AG04449 (cell line): ENCODE data around the gene PIGW.

Experiments used
- CTCF ChIA-PET: fragments of 350-600 bp; formaldehyde crosslinking; extraction: SDS; loops from one replicate; lab custom pipeline; 2021; ENCODE audit warnings: antibody characterized with exemption; lab: Yijun Ruan, JAX
- POLR2A ChIA-PET: fragments of 400-600, 350-600 bp; formaldehyde crosslinking; extraction: SDS; loops from one replicate; lab custom pipeline; 2020; ENCODE audit warnings: antibody characterized with exemption, inconsistent platforms; lab: Yijun Ruan, JAX
- DNase-seq: peaks from one replicate; pipeline ENCODE4 v3.0.0-alpha.2; 2010; ENCODE audit warnings: low read depth, low spot score
- H3K4me3 ChIP-seq: 2 replicates; pipeline ENCODE4 v1.5.1; 2011; ENCODE audit warnings: low read depth, mild to moderate bottlenecking, control low read depth, low read length
- TF ChIP-seq, protein P1 (sequence below): IDR thresholded peaks from one replicate; pipeline ENCODE4 v1.5.1; 2011; ENCODE audit warnings: mild to moderate bottlenecking, moderate library complexity, low read length, control low read depth, inconsistent platforms; ENCODE audit not compliant: insufficient read depth; ENCODE audit errors: missing control alignments

The PIGW gene

DNA sequence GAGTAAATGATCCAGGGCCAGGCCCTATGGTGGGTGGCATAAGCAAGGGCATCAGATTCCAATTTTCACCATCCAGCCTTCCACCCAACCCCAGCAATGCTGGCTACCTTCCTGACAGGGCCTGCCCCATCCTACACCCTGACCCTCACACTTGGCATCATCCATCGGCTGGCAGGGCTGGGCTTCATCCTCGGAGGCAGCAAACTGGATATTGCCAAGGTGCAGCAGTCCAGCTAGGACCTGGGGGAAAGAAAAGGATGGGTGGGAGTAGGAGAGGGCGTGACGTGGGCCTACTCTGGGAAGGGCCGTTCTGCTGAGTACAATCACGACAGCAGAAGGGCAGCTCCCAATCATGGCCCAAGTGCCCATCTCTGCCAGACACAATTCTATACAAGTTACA is 23.6 kb upstream of the PIGW start:
- CTCF ChIA-PET = no interaction called here
- POLR2A ChIA-PET = no interaction called here
- DNase-seq = no peak
- TF ChIP-seq, protein P1, sequence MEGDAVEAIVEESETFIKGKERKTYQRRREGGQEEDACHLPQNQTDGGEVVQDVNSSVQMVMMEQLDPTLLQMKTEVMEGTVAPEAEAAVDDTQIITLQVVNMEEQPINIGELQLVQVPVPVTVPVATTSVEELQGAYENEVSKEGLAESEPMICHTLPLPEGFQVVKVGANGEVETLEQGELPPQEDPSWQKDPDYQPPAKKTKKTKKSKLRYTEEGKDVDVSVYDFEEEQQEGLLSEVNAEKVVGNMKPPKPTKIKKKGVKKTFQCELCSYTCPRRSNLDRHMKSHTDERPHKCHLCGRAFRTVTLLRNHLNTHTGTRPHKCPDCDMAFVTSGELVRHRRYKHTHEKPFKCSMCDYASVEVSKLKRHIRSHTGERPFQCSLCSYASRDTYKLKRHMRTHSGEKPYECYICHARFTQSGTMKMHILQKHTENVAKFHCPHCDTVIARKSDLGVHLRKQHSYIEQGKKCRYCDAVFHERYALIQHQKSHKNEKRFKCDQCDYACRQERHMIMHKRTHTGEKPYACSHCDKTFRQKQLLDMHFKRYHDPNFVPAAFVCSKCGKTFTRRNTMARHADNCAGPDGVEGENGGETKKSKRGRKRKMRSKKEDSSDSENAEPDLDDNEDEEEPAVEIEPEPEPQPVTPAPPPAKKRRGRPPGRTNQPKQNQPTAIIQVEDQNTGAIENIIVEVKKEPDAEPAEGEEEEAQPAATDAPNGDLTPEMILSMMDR = no peak
- no peak overlapping the region for H3K4me3 ChIP-seq

DNA sequence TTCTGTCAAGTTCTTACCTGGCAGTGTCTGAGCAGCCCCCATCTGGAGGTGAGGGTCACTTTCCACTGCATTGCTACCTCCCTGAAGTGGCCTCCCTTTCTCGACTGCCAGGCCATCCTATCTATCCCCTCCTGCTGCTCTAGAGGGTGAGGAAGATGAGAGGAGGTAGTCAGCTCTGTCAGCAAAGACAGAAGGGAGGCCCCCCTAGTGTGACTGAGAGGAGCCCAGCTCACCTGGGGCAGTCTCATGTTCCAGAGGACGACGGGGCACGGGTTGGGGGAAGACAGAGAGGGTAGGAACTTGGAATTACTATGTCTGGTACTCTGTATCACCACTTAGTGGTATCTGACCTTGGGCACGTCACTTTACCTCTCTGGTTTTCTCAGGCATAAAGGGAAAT is 22.1 kb upstream of the PIGW start:
- no peak for DNase-seq
- POLR2A ChIA-PET = no interaction called here
- CTCF ChIA-PET = no interaction called here

DNA sequence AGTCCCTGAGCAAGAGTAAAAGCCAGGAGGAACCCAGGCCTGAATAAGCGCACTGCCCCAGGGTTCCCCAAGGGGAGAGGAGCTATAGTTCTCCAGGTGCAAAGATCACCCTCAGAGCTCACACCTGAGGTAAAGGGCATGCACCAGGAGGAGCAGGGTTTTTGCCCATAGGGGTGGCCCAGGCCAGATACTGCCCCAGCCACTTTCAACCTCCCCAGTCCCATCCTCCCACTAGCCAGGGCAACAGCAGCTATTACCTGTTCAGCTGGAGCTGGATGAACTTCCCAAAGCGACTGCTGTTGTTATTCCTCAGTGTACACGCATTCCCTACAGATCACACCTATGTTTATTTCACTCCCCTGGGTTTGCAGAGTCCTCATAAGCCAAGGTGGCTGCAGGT is 19.9 kb upstream of the PIGW start:
- POLR2A ChIA-PET = interaction anchor here (1.4 kb wide), 1 partner anchor 9 kb away, joined by 4 read pairs; no protein-coding TSS in a partner anchor
- H3K4me3 ChIP-seq = no peak overlapping the region
- TF ChIP-seq, protein P1 = no peak
- CTCF ChIA-PET = interaction anchor here (0.7 kb wide), 1 partner anchor 11 kb away, joined by 3 read pairs; no protein-coding TSS in a partner anchor
- no peak for DNase-seq

More for the DNA sequence above, 22.1 kb upstream of the PIGW start:
- no peak overlapping the region for H3K4me3 ChIP-seq
- TF ChIP-seq, protein P1 = no peak

DNA sequence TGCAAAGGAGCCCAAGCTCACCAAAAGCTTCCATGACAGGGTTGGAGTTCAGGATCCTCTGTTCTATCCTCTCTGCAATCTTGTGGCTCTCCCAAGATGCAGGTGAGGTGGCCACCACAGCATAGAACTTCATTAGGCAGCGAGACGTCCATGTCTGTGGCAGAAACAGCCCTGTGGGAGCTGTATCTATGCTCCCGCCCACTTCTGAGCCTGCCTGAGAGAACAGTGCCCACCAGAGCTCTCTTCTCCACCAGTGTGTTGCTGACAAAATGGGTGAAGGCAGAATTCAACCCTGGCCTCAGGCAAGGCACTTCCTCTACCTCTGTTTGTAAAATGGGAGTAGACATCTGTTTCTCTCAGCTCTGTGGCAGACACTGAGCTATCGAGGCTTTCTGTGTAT is 18.9 kb upstream of the PIGW start:
- ChIA-PET POLR2A (no interaction called here), CTCF (interaction anchor here (1.3 kb wide), 1 partner anchor 9 kb away, joined by 3 read pairs; no protein-coding TSS in a partner anchor)
- DNase-seq = no peak
- H3K4me3 ChIP-seq = no peak overlapping the region
- TF ChIP-seq, protein P1 = no peak

DNA sequence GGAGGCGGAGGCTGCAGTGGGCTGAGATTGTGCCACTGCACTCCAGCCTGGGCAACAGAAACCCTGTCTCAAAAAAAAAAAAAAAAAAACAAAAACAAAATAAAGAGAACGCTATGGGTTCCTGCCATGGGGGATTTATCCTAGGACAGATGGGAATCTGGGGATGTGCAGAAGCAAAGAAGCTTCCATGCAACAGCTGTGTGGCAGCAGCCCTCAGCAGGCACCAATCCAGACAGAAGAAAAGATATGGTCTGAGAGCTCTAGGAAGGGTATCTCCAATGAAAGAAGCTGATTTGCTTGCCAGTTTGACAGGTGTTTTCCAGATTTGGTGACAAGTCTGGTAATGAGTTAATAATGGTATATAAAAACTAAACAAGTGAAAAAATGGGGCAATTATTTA is 11.7 kb upstream of the PIGW start:
- TF ChIP-seq, protein P1 = no peak
- ChIA-PET CTCF (interaction anchor here (0.6 to 2.5 kb wide), 3 partner anchors 9 to 72 kb away, joined by 3 to 9 read pairs (median 5); partner anchors contain the start of genes MYO19 and PIGW), POLR2A (no interaction called here)

DNA sequence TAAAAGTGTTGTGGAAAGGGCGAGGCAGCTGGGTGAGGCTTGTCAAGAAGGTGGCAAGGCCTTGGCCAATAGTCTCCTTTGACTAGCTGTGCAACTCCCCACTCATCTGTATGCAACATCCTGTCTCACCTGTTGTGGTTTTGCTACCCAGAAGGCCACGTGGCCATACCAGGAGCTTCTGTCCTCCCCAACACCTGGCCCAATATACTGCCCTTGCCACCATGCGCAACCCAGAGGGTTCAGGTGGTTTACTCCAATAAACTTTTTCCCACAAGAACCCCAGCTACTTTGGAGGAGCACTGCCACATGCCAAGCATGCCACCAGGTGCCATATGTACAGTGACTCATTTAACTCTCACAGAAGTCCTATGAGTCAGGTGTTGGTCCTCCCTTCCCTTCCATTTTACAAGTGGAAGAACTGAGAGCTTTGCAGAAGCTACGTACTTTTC is 10.3 kb upstream of the PIGW start:
- POLR2A ChIA-PET = no interaction called here
- DNase-seq = no peak
- CTCF ChIA-PET = interaction anchor here (2.5 kb wide), 1 partner anchor 9 kb away, joined by 9 read pairs; the partner anchor contains the start of genes MYO19 and PIGW
- H3K4me3 ChIP-seq = no peak overlapping the region
- TF ChIP-seq, protein P1 = no peak

More for the DNA sequence above, 11.7 kb upstream of the PIGW start:
- H3K4me3 ChIP-seq = no peak overlapping the region
- DNase-seq = no peak
